HG03432 (cell line): Measurements from ENCODE around the gene TMEM35B.

ENCODE experiments used
- ATAC-seq: cut with Tn5 transposase; IDR thresholded peaks from one replicate; pipeline ENCODE4 v1.9.1; 2021; ENCODE audit warnings: mild to moderate bottlenecking, moderate library complexity; ENCODE audit not compliant: unreplicated experiment

TMEM35B gene

GRCh38 chr1:34984793-34985608 lies at the start of gene TMEM35B:
TMEM35B (minus strand) TSS chr1:34985347; CDS start chr1:34985305, 42 bp downstream.
- ATAC-seq, result peak; percentile 82

GRCh38 chr1:35033346-35033745 lies 48.2 kb upstream of the TMEM35B start:
- ATAC-seq, result no peak

GRCh38 chr1:35032384-35032739 lies 47.2 kb upstream of the TMEM35B start:
- no peak for ATAC-seq

- no peak for ATAC-seq
Observed at GRCh38 chr1:35030756-35031446, 45.8 kb upstream of the TMEM35B start.

- ATAC-seq, result no peak
Observed at GRCh38 chr1:35030338-35030737, 45.2 kb upstream of the TMEM35B start.

- ATAC-seq, result no peak
Observed at GRCh38 chr1:35029761-35030160, 44.6 kb upstream of the TMEM35B start.

- ATAC-seq, result no peak
Observed at GRCh38 chr1:35016406-35016805, 31.3 kb upstream of the TMEM35B start.

GRCh38 chr1:35014486-35014885 lies 29.3 kb upstream of the TMEM35B start:
- ATAC-seq, result no peak

GRCh38 chr1:35005711-35006110 lies 20.6 kb upstream of the TMEM35B start:
- ATAC-seq, result no peak

- no peak for ATAC-seq
Observed at GRCh38 chr1:35001743-35002142, 16.6 kb upstream of the TMEM35B start.

GRCh38 chr1:34994878-34995277 lies 9.7 kb upstream of the TMEM35B start:
- no peak for ATAC-seq

GRCh38 chr1:34988581-34988980 lies 3.4 kb upstream of the TMEM35B start:
- no peak for ATAC-seq

GRCh38 chr1:34988147-34988546 lies 3.0 kb upstream of the TMEM35B start:
- no peak for ATAC-seq

- ATAC-seq, result no peak
Observed at GRCh38 chr1:34987018-34987417, 1.9 kb upstream of the TMEM35B start.

- ATAC-seq, result peak; percentile 4
Observed at GRCh38 chr1:34985609-34985904, 410 bp upstream of the TMEM35B start.

GRCh38 chr1:34984435-34984792 lies 733 bp downstream of the TMEM35B start:
- ATAC-seq, result no peak

GRCh38 chr1:34983700-34984355 lies 1.3 kb downstream of the TMEM35B start:
- no peak for ATAC-seq

GRCh38 chr1:34982820-34983376 lies 2.2 kb downstream of the TMEM35B start:
- no peak for ATAC-seq

- ATAC-seq, result no peak
Observed at GRCh38 chr1:34980715-34981114, 4.4 kb downstream of the TMEM35B start.

GRCh38 chr1:34978921-34979320 lies 6.2 kb downstream of the TMEM35B start:
- ATAC-seq, result no peak

GRCh38 chr1:34977858-34978257 lies 7.3 kb downstream of the TMEM35B start:
- ATAC-seq, result no peak

GRCh38 chr1:34977210-34977471 lies 8.0 kb downstream of the TMEM35B start:
- ATAC-seq, result no peak
